ENCODE measurements around the gene TM7SF2. TPM values are rescaled to one million over a fixed set of nuclear protein-coding genes. Genes with fewer than 3 reads are reported as not detected.

Gene TM7SF2
- total RNA-seq, 6 experiments from 2014 or later, result 3.8 to 6.4 (median 4.9) TPM

DNA sequence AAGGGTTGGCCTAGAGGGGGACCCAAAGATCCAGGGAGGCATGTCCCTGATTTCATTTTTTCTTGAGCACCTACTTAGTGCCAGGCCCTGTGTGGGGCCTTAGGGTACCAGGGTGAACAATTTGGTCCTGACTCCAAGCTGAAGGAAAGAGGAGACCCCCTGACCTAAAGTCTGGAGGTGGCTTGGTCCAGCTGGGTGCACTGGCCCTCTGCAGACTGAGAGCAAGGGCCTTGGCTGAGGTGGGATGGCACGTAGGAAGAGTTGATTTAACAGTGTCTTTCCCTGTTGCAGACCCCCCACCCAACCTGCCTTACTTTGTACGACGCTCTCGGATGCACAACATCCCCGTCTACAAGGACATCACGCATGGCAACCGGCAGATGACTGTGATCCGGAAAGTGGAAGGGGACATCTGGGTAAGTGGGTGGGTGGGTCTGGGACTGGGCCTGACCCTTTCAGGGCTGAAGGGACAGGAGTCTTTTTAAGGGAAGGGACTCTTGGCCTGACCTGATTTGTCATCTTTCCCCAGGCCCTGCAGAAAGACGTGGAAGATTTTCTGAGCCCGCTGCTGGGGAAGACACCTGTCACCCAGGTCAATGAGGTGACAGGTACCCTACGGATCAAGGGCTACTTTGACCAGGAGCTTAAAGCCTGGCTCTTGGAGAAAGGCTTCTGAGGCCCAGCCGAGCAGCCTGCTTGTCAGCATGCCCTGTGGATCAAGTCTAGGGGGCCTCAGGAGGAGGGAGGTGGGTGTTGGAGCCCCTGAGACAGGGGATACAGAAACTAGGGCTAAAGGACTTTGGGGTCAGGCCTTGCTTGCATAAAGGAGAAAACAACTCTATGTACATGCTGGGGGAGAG lies 13.8 kb downstream of the TM7SF2 start:
- H3K4me1 Mint-ChIP-seq (ENCODE audit: low read depth), result peaks cover 25% of the 10 kb centered on the region
- TF ChIP-seq, protein P1, sequence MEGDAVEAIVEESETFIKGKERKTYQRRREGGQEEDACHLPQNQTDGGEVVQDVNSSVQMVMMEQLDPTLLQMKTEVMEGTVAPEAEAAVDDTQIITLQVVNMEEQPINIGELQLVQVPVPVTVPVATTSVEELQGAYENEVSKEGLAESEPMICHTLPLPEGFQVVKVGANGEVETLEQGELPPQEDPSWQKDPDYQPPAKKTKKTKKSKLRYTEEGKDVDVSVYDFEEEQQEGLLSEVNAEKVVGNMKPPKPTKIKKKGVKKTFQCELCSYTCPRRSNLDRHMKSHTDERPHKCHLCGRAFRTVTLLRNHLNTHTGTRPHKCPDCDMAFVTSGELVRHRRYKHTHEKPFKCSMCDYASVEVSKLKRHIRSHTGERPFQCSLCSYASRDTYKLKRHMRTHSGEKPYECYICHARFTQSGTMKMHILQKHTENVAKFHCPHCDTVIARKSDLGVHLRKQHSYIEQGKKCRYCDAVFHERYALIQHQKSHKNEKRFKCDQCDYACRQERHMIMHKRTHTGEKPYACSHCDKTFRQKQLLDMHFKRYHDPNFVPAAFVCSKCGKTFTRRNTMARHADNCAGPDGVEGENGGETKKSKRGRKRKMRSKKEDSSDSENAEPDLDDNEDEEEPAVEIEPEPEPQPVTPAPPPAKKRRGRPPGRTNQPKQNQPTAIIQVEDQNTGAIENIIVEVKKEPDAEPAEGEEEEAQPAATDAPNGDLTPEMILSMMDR (IDR thresholded peaks at IDR 0.05), result no peak
- no peak overlapping the region for H3K4me3 Mint-ChIP-seq
- H3K36me3 Mint-ChIP-seq (ENCODE audit: low read depth), result peaks cover 22% of the 10 kb centered on the region
- no peak for DNase-seq
- no peaks in the 10 kb centered on the region; the same call in 1 of the 2 replicates for H3K27me3 Mint-ChIP-seq (ENCODE audit: insufficient read depth)
- H3K9me3 Mint-ChIP-seq, result no peaks in the 10 kb centered on the region
- no peak overlapping the region for H3K27ac Mint-ChIP-seq

DNA sequence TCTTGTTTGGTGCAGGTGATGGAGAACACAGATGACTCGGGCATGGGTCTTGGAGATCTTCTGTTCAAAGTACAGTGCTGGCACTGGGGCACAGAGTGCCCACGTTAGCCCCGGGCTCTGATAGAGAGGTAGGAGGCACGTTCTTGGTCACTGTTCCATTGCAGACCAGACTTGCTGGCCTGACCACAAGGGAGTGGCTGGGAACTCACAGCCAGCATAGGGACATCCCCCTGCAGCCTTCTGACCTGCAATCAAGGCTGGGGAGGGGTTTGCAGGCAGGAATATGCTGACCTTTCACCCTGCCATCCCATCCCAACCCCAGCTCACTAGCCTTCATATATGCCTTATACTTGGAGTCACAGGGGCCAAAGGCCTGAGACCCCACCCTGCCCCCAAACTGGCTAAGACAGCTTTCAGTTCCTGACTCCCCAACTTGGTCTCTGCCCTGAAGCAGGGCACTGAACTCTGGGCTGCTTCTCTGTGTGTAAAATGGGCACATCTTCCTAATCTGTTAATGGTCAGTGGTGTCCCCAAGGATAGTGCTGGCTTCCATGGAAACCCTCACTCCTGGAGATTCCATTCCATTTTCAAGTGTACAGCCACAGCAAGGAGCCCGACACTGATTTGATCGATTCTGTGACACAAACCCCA lies 15.1 kb downstream of the TM7SF2 start:
- TF ChIP-seq, protein P1 (IDR thresholded peaks at IDR 0.05), result no peak
- peaks cover 19% of the 10 kb centered on the region for H3K36me3 Mint-ChIP-seq (ENCODE audit: low read depth)
- H3K9me3 Mint-ChIP-seq, result no peaks in the 10 kb centered on the region
- peaks cover 17% of the 10 kb centered on the region for H3K4me1 Mint-ChIP-seq (ENCODE audit: low read depth)
- peak overlapping the region; percentile 27; the same call in 1 of the 2 replicates for H3K27ac Mint-ChIP-seq
- no peaks in the 10 kb centered on the region; the same call in 1 of the 2 replicates for H3K27me3 Mint-ChIP-seq (ENCODE audit: insufficient read depth)
- H3K4me3 Mint-ChIP-seq, result no peak overlapping the region
- DNase-seq, result no peak

DNA sequence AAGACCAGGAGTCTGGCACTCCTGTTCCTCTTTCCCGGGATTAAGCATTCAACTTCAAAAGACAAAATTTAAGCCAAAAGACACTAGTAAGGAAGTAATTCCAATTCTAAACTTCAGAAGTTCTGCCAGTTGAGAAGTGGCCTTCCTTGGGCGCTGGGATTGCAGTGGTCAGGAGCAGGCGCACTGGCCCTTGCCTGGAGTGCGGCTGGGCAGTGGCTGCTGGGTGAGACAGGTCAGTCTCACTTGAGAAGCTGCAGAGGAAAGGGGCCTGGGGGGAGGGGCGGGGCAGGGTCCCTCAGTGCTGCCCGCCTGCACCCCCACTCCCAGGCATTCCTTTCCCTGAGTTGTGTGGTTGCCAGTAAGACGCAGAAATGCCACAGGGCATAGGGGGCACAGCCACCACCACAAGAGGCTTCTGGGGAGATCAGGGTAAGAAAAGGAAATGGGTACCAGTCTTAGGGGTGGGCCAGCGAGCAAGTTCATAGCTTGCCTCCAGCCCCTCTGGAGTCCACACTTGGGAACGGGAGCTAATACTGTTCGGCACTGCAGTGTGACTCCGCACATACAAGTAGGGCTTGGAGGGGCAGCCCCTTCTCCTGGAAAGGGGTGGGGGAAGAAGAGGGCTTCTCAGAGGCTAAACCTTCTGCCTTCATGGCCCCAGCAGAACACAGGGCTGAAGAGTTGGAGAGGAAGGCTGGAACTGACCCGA lies 16.0 kb downstream of the TM7SF2 start:
- no peak overlapping the region for H3K27ac Mint-ChIP-seq
- H3K9me3 Mint-ChIP-seq, result no peaks in the 10 kb centered on the region
- H3K27me3 Mint-ChIP-seq (ENCODE audit: insufficient read depth), result no peaks in the 10 kb centered on the region; the same call in 1 of the 2 replicates
- no peak for DNase-seq
- peaks cover 11% of the 10 kb centered on the region for H3K36me3 Mint-ChIP-seq (ENCODE audit: low read depth)
- H3K4me3 Mint-ChIP-seq, result no peak overlapping the region
- peaks cover 14% of the 10 kb centered on the region for H3K4me1 Mint-ChIP-seq (ENCODE audit: low read depth)
- TF ChIP-seq, protein P1 (IDR thresholded peaks at IDR 0.05), result no peak

DNA sequence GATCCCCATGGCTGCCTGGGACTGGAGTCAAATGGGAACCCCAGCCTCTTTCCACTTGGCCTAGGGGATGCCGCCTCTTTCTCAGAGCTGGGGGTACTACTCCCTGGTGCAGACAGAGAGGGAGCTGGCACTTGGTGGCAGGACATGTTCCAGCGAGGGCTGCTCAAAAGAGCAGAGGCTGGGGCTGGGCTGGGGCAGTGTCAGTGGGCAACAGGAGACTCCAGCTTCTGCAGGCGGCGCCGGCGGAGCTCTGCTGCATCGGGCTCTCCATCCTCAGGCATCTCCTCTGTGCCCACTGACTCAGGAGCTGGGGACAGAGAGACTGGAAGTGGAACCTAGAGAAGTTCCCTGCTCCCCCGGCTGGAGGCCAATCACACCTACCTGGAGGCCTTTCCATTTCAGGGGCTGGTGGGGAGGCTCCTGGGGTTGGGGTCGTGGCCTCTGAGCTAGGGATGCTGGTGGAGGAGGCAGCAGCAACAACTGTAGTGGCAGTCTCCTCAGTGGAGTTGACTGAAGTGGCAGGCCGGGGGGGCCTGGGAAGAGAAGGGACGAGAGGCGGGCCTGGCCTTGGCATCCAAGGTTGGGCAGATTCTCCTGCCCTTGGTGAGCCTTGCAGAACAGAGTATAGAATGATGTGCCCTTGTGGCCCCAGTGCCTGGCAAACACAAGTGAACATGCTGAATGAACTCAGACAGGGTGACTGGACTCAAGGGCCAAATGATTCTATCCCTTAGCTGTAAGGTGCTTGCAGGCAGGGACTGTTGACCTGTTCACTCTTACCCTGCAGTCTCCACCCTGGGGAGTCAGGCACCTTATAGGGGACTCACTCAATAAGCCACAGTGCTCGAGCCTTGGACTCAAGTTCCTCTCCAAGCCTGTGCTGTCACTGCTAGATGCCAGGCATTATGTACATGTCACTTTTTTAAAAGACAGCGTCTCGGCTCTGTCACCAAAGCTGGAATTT lies 16.8 kb downstream of the TM7SF2 start:
- H3K27ac Mint-ChIP-seq, result no peak overlapping the region
- H3K4me3 Mint-ChIP-seq, result no peak overlapping the region
- H3K27me3 Mint-ChIP-seq (ENCODE audit: insufficient read depth), result no peaks in the 10 kb centered on the region; the same call in 1 of the 2 replicates
- TF ChIP-seq, protein P1 (IDR thresholded peaks at IDR 0.05), result no peak
- H3K9me3 Mint-ChIP-seq, result no peaks in the 10 kb centered on the region
- H3K36me3 Mint-ChIP-seq (ENCODE audit: low read depth), result peaks cover 19% of the 10 kb centered on the region
- no peak for DNase-seq
- peaks cover 23% of the 10 kb centered on the region for H3K4me1 Mint-ChIP-seq (ENCODE audit: low read depth)

All from HFFc6 (cell line).